Pancreas (tissue), 10 donors: ENCODE data around the gene PTTG2. TPM values are rescaled to one million over a fixed set of nuclear protein-coding genes. Genes with fewer than 3 reads are reported as not detected.
A peak's percentile ranks its signal among the peaks of the same experiment; 100 is the strongest.

Experiments
- ATAC-seq, 4 donors: fragments of 200-7000 bp; cut with Tn5 transposase; one replicate each; pipeline versions ENCODE4 v1.8.0 to v1.9.1; 2020; ENCODE audit warnings: mild to moderate bottlenecking in 4 of 4, moderate library complexity in 4 of 4
- DNase-seq, 6 donors: peaks; one replicate each; pipeline ENCODE4 v3.0.0-alpha.2; 2020
- FAIRE-seq: peaks from 2 replicates; lab custom pipeline; 2012; peaks lifted over from hg19 to GRCh38; lab: Jason Lieb, UNC
- H3K27ac ChIP-seq, 4 donors: fragments of 200-600 bp; sonication (generic); 1 replicate in 3 of 4; 2 replicates in 1 of 4; pipeline versions ENCODE4 v1.5.0 to v1.8.0; 2020
- H3K27me3 ChIP-seq, 4 donors: fragments of 200-600 bp; one replicate each; pipeline ENCODE4 v1.8.0; 2021
- H3K36me3 ChIP-seq, 3 donors: fragments of 200-600 bp; sonication (generic) in 1 of 3; one replicate each; pipeline versions ENCODE4 v1.5.0 to v1.8.0; 2020 to 2021
- H3K4me1 ChIP-seq, 3 donors: fragments of 200-600 bp; one replicate each; pipeline ENCODE4 v1.8.0; 2021
- H3K4me3 ChIP-seq, 4 donors: fragments of 200-600 bp; sonication (generic) in 2 of 4; one replicate each; pipeline versions ENCODE4 v1.5.0 to v1.8.0; 2020 to 2021
- H3K9me3 ChIP-seq, 4 donors: fragments of 200-600 bp; one replicate each; pipeline ENCODE4 v1.8.0; 2021
- CTCF ChIP-seq, 4 donors: fragments of 200-600 bp; sonication (generic) in 3 of 4; IDR thresholded peaks; one replicate each; pipeline versions ENCODE4 v1.5.0 to v1.8.0; 2021; ENCODE audit warnings: antibody characterized with exemption in 4 of 4
- WGBS, 2 donors: extraction: QIAGEN DNeasy Blood & Tissue Kit; methylation state at CpG; one replicate each; pipeline ENCODE4 v1.1.7; 2013; 5-methylcytosine and 5-hydroxymethylcytosine counted together
- intact Hi-C, 3 donors: fragments of 100-400 bp; cut with DNase I; formaldehyde crosslinking; loops; one replicate each; pipeline versions ENCODE4 v1.11.1 to v1.14.2; 2022
- polyA plus RNA-seq, 2 donors: library from polyadenylated mRNA; stranded (reverse); fragments of 200-250 nt; gene quantifications; one replicate each; pipeline ENCODE4 v1.2.3, GENCODE V29; 2013
- total RNA-seq, 6 donors: library from RNA; stranded (reverse); fragmentation: NEBNext Ultra II Directional in 4 of 6; extraction: Animal tissue kit (Norgen Biotek cat#: 25700) in 4 of 6; gene quantifications; one replicate each; pipeline versions ENCODE4 v1.2.1 to v1.2.4, GENCODE V29; 2021 to 2023
- donor health status: healthy with polysubstance abuse.
- donor health status: DM: no; HTN: no; CAD: no; lungs with moderate emphysema.
- donor health status: DM: no; HTN: no; CAD: no.
- donor health status: control.
- donor health status: control.
- donor health status: Bipolar disorder and iron deficiency.
- donor health status: DM: yes; HTN: yes; CAD: no.
- donor health status: DM: no; HTN: no; CAD: no.
- donor health status: DM: no; HTN: no; CAD: no.
- donor health status: DM: yes; HTN: yes; CAD: no.

PTTG2 gene
- total and polyA plus RNA-seq, 8 donors, result 0.30 to 0.94 (median 0.78) TPM; not detected in 1

GRCh38 chr4:37995981-37996775, 36.0 kb downstream of the PTTG2 start:
- intact Hi-C loops, result no loop called here
- WGBS, 2 donors, result 82 to 87% methylated on average over 7 of the region's 7 CpGs
- H3K4me1 ChIP-seq, result peaks cover 0 to 29% (median 0%) of the 10 kb centered on the region in 3 donors
- no peak for FAIRE-seq
- no peak overlapping the region for H3K27ac ChIP-seq
- no peak for TF ChIP-seq CTCF (IDR thresholded peaks at IDR 0.05)
- no peak overlapping the region for H3K4me3 ChIP-seq
- no peaks in the 10 kb centered on the region for H3K36me3 ChIP-seq
- DNase-seq, result no peak
- ATAC-seq, result no peak
- H3K9me3 ChIP-seq, result no peaks in the 10 kb centered on the region
- no peaks in the 10 kb centered on the region for H3K27me3 ChIP-seq

- H3K4me1 ChIP-seq, result peaks cover 0 to 29% (median 0%) of the 10 kb centered on the region in 3 donors
- H3K27ac ChIP-seq, result no peak overlapping the region
- FAIRE-seq (no peak), ATAC-seq (no peak), DNase-seq (no peak)
- intact Hi-C loops, result no loop called here
- no peak overlapping the region for H3K4me3 ChIP-seq
- TF ChIP-seq CTCF (IDR thresholded peaks at IDR 0.05), result no peak
- no peaks in the 10 kb centered on the region for H3K9me3 ChIP-seq
- no peaks in the 10 kb centered on the region for H3K27me3 ChIP-seq
- WGBS, 2 donors, result 72 to 77% methylated on average over 9 of the region's 9 CpGs
- H3K36me3 ChIP-seq, result no peaks in the 10 kb centered on the region
These were observed 38.0 kb downstream of the PTTG2 start for GRCh38 chr4:37998226-37998625.

GRCh38 chr4:37999000-37999716, 39.0 kb downstream of the PTTG2 start:
- DNase-seq (peak in 1 of 6 donors; percentile 49), ATAC-seq (peak; percentile 69 to 89 (median 84)), FAIRE-seq (no peak)
- no peaks in the 10 kb centered on the region for H3K36me3 ChIP-seq
- no peaks in the 10 kb centered on the region for H3K27me3 ChIP-seq
- peak overlapping the region in 1 of 4 donors; percentile 20 for H3K27ac ChIP-seq
- H3K4me1 ChIP-seq, result peaks cover 0 to 26% (median 0%) of the 10 kb centered on the region in 3 donors
- H3K9me3 ChIP-seq, result no peaks in the 10 kb centered on the region
- intact Hi-C loops, result no loop called here
- no peak for TF ChIP-seq CTCF (IDR thresholded peaks at IDR 0.05)
- H3K4me3 ChIP-seq, result no peak overlapping the region
- 59 to 60% methylated on average over 12 of the region's 12 CpGs for WGBS, 2 donors

GRCh38 chr4:37999965-38000364, 39.8 kb downstream of the PTTG2 start:
- ATAC-seq (no peak), FAIRE-seq (no peak), DNase-seq (no peak)
- H3K36me3 ChIP-seq, result no peaks in the 10 kb centered on the region
- intact Hi-C loops, result no loop called here
- WGBS, 2 donors, result 90 to 96% methylated on average over 3 of the region's 3 CpGs
- no peaks in the 10 kb centered on the region for H3K27me3 ChIP-seq
- no peak for TF ChIP-seq CTCF (IDR thresholded peaks at IDR 0.05)
- no peaks in the 10 kb centered on the region for H3K9me3 ChIP-seq
- H3K27ac ChIP-seq, result no peak overlapping the region
- no peak overlapping the region for H3K4me3 ChIP-seq
- H3K4me1 ChIP-seq, result peaks cover 0 to 18% (median 0%) of the 10 kb centered on the region in 3 donors
